Bone marrow (tissue), 2 donors: ENCODE results near the gene WAC.

Source experiments
- DNase-seq, 2 donors: peaks; one replicate each; lab custom pipeline; 2025; lab: John Stamatoyannopoulos, UW

Gene WAC

DNA sequence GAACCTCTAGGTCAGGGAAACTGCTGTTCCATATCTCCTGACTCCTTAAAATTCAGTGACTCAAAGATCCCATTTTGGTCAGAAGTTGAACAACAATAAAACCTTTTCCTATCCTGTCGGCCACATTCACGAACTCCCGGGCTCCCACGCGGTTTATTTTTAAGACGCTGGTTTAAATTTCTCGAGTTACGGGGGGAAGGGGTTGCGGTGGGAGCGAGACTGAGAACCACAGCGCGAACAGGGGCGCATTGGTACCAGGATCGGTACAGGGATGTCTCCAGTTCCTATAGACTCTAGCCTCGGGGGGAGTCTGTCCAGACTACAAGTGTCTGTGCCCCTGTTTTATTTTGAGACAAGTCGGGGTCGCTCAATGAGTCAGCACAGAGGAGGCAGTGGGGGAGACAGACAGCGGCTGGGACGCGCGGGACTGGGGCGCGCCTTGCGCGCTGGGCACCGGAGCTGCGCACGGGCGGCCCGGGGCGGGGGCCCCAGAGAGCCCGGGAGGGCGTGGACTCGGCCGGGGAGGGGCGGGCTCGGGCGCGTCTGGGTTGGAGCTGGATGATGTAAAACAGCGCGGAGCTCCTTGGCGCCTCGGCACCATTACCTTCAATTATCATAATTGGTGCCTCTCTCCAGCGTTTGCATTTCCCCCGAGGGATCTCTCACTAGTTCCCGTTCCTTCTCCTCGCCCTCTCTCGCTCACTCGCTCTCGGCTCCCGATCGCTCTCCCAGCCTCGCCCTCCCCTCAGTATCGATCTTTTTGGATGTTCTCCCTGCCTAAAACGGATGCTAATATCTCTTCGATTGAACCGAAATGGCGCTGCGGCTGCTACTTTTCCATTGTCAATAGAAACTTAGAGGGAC is 135.7 kb downstream of the WAC start:
- no peak for DNase-seq

DNA sequence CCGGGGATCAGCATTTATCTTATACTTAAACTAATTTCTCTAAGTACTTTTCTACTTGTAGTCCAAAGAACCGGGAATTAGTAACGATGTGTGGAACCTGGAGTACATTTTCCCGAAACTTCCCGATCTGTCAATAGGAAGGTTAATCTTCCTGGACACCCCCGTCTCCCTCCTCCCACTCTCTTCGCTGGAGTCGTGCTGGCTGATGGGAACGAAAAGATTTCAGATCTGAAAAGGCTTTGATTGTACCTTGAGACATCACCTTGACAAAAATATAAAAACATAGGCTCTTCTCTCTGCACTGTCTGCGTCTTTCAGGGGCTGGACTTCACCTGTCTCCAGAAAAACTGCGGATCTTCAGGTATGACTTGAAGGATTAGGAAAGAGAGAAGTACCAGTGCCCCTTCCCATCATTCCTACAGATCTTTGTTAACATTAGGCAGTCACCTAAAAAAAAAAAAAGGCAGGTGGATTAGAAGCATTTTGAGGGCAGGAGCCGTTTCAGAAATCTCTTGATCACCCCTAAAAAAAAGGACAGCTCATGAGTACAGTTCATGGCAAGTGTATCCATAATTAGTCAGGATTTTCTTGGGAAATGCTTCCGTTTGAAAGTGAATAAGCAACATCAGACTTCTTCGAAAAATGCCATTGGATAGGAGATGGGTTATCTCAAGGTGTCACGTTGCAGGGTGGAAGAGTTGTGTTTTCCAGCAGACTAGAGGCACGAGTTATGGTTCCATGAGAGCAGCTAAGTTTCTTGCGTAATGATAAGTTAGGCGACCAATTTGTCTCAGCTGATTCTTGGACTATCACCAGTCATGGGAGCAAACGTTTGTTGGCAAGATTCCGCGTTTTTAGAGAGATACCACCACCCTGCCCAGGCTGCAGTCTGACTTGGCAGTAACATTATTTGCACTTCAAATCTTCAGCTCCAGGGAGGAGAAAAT is 136.6 kb downstream of the WAC start:
- DNase-seq = no peak
